Suprapubic skin (tissue), 4 donors: Measurements from ENCODE around the gene ENPP7. TPM values are rescaled to one million over a fixed set of nuclear protein-coding genes. Genes with fewer than 3 reads are reported as not detected.

Source experiments
- DNase-seq, 2 donors: peaks; one replicate each; pipeline ENCODE4 v3.0.0-alpha.2; 2019; ENCODE audit warnings: low spot score in 2 of 2
- H3K27ac ChIP-seq: fragments of 200-600 bp; sonication (generic); one replicate; pipeline ENCODE4 v1.5.1; 2019
- H3K27me3 ChIP-seq: fragments of 200-600 bp; sonication (generic); one replicate; pipeline ENCODE4 v1.5.1; 2019
- H3K36me3 ChIP-seq: fragments of 200-600 bp; sonication (generic); one replicate; pipeline ENCODE4 v1.5.1; 2019
- H3K4me1 ChIP-seq: fragments of 200-600 bp; sonication (generic); one replicate; pipeline ENCODE4 v1.5.1; 2019
- H3K4me3 ChIP-seq: fragments of 200-600 bp; sonication (generic); one replicate; pipeline ENCODE4 v1.5.1; 2019; ENCODE audit warnings: mild to moderate bottlenecking
- H3K9me3 ChIP-seq: fragments of 200-600 bp; sonication (generic); one replicate; pipeline ENCODE4 v1.5.1; 2019
- CTCF ChIP-seq, 2 donors: fragments of 200-600 bp in 1 of 2; fragments of 450-650 bp in 1 of 2; sonication (generic) in 1 of 2; IDR thresholded peaks; one replicate each; pipeline ENCODE4 v1.5.1; 2016 to 2019; ENCODE audit warnings: antibody characterized with exemption in 2 of 2, mild to moderate bottlenecking in 1 of 2, moderate library complexity in 1 of 2
- EP300 ChIP-seq: sonication (generic); formaldehyde crosslinking; IDR thresholded peaks from one replicate; pipeline ENCODE4 v1.6.1; 2017; ENCODE audit warnings: antibody characterized with exemption
- POLR2A ChIP-seq, 2 donors: fragments of 450-650 bp; IDR thresholded peaks; one replicate each; pipeline ENCODE4 v1.6.1; 2017; ENCODE audit warnings: antibody characterized with exemption in 2 of 2, mild to moderate bottlenecking in 2 of 2, moderate library complexity in 2 of 2
- POLR2AphosphoS5 ChIP-seq, 3 donors: sonication (generic); formaldehyde crosslinking; IDR thresholded peaks; one replicate each; pipeline ENCODE4 v1.6.1; 2017; ENCODE audit warnings: antibody characterized with exemption in 3 of 3
- WGBS: methylation state at CpG from one replicate; pipeline ENCODE4 v1.1.5; 2018; 5-methylcytosine and 5-hydroxymethylcytosine counted together
- total RNA-seq, 4 donors: library from RNA; depleted of rRNA; stranded (reverse); fragments of >200 nt; gene quantifications; one replicate each; pipeline ENCODE4 v1.1.0, GENCODE V29; 2016

Gene ENPP7
- total RNA-seq, 4 donors from 2014 or later: not detected

- H3K4me1 ChIP-seq: peaks cover 44% of the 10 kb centered on the region
- no peak overlapping the region for H3K4me3 ChIP-seq
- H3K9me3 ChIP-seq: no peaks in the 10 kb centered on the region
- peaks cover 74% of the 10 kb centered on the region for H3K27me3 ChIP-seq
- no peak overlapping the region for H3K27ac ChIP-seq
- TF ChIP-seq EP300 (no peak), CTCF (IDR thresholded peaks at IDR 0.05) (no peak), POLR2A (IDR thresholded peaks at IDR 0.05) (no peak), POLR2AphosphoS5 (IDR thresholded peaks at IDR 0.05) (no peak)
- peaks cover 6% of the 10 kb centered on the region for H3K36me3 ChIP-seq
- 18% methylated on average over 10 of the region's 68 CpGs for WGBS
- no peak for DNase-seq
Observed at GRCh38 chr17:79790805-79791734, 60.3 kb downstream of the ENPP7 start.

- Histone ChIP-seq H3K27me3 (peaks cover 67% of the 10 kb centered on the region), H3K4me3 (no peak overlapping the region), H3K27ac (no peak overlapping the region), H3K36me3 (peaks cover 6% of the 10 kb centered on the region), H3K4me1 (peaks cover 51% of the 10 kb centered on the region), H3K9me3 (no peaks in the 10 kb centered on the region)
- WGBS: 6% methylated on average over 11 of the region's 26 CpGs
- TF ChIP-seq CTCF (IDR thresholded peaks at IDR 0.05): no peak
- TF ChIP-seq POLR2A (IDR thresholded peaks at IDR 0.05): no peak
- TF ChIP-seq POLR2AphosphoS5 (IDR thresholded peaks at IDR 0.05): no peak
- TF ChIP-seq EP300: no peak
- no peak for DNase-seq
Observed at GRCh38 chr17:79791735-79792161, 61.0 kb downstream of the ENPP7 start.

Other genes starting within 250 kb of the ENPP7 start
- gene RBFOX3, start 119.9 kb upstream of the ENPP7 start, total RNA-seq: not detected
- 1 to 10 TPM; 2.2 to 7.0 (median 5.2) TPM for gene CBX2, start 47.2 kb downstream of the ENPP7 start, total RNA-seq
- 1 to 10 TPM; 2.3 to 6.4 (median 3.1) TPM for gene CBX8, start 66.1 kb downstream of the ENPP7 start, total RNA-seq
- 10 to 100 TPM; 33.0 to 47.7 (median 38.0) TPM for gene CBX4, start 108.5 kb downstream of the ENPP7 start, total RNA-seq